SU-DHL-6 (cell line): ENCODE data around the gene TMSB15C.
"Not testable (repeated sequence)": the region's sequence is repeated elsewhere in the genome, so short reads cannot be mapped to it uniquely, and the experiment has no call there.

Experiments
- H2AFZ ChIP-seq: fragments of 200-600 bp; sonication (generic); 2 replicates; pipeline ENCODE4 v1.6.1; 2014; ENCODE audit warnings: low read depth, mild to moderate bottlenecking, moderate library complexity, mixed read lengths, antibody characterized with exemption, low read length; ENCODE audit not compliant: severe bottlenecking
- H3F3A ChIP-seq: fragments of 200-600 bp; shearing (Covaris generic); 2 replicates; pipeline ENCODE4 v1.6.0; 2016; ENCODE audit warnings: antibody characterized with exemption, mild to moderate bottlenecking; ENCODE audit not compliant: insufficient read depth
- H3K27ac ChIP-seq: fragments of 200-600 bp; sonication (generic); 2 replicates; pipeline ENCODE4 v1.5.1; 2016; ENCODE audit warnings: low read depth, mild to moderate bottlenecking, low read length, moderate library complexity, mixed read lengths
- H3K27me3 ChIP-seq: fragments of 200-600 bp; sonication (generic), shearing (Covaris generic); 2 replicates; pipeline ENCODE4 v1.6.0; 2014; ENCODE audit warnings: mild to moderate bottlenecking, low read length
- H3K36me3 ChIP-seq: fragments of 200-600 bp; sonication (generic); 2 replicates; pipeline ENCODE4 v1.6.1; 2014; ENCODE audit warnings: mild to moderate bottlenecking, low read length, mixed read lengths
- H3K4me2 ChIP-seq: fragments of 300-600, 200-600 bp; shearing (Covaris generic), sonication (generic); 2 replicates; pipeline ENCODE4 v1.6.0; 2014; ENCODE audit warnings: low read length, low read depth, mild to moderate bottlenecking; ENCODE audit not compliant: poor library complexity, severe bottlenecking
- H3K4me3 ChIP-seq: fragments of 200-600 bp; sonication (generic); 2 replicates; pipeline ENCODE4 v1.5.1; 2014; ENCODE audit warnings: antibody characterized with exemption, low read length, mild to moderate bottlenecking, mixed read lengths; ENCODE audit not compliant: insufficient read depth, poor library complexity, severe bottlenecking
- H3K79me2 ChIP-seq: fragments of 200-600 bp; sonication (generic); 2 replicates; pipeline ENCODE4 v1.6.1; 2014; ENCODE audit warnings: mild to moderate bottlenecking, low read length, moderate library complexity; ENCODE audit not compliant: insufficient read depth
- H3K9ac ChIP-seq: fragments of 200-600 bp; sonication (generic); 2 replicates; pipeline ENCODE4 v1.7.0; 2014; ENCODE audit warnings: mild to moderate bottlenecking, low read length
- H3K9me2 ChIP-seq: fragments of 200-600 bp; sonication (generic); replicated peaks from 2 replicates; pipeline ENCODE4 v1.6.1; 2014; ENCODE audit warnings: low read length; ENCODE audit not compliant: insufficient read depth
- H3K9me3 ChIP-seq: fragments of 200-600 bp; sonication (generic); 2 replicates; pipeline ENCODE4 v1.6.1; 2014; ENCODE audit warnings: low read length, mixed read lengths; ENCODE audit not compliant: insufficient read depth
- H4K20me1 ChIP-seq: fragments of 200-600 bp; sonication (generic); 2 replicates; pipeline ENCODE4 v1.6.1; 2014; ENCODE audit warnings: low read depth, mild to moderate bottlenecking, antibody characterized with exemption, low read length, moderate library complexity, mixed read lengths
- EZH2phosphoT487 ChIP-seq: fragments of 200-600 bp; sonication (generic), shearing (Covaris generic); conservative IDR thresholded peaks from 2 replicates; pipeline ENCODE4 v1.6.1; 2018; ENCODE audit warnings: mild to moderate bottlenecking, antibody characterized with exemption, low read length, moderate library complexity, mixed read lengths
- TF ChIP-seq, protein P1 (sequence below): fragments of 200-600 bp; sonication (generic); IDR thresholded peaks from one replicate; pipeline ENCODE4 v1.5.1; 2017; ENCODE audit warnings: antibody characterized with exemption, mild to moderate bottlenecking, low read length, moderate library complexity; ENCODE audit not compliant: insufficient read depth, poor library complexity, severe bottlenecking

TMSB15C gene

DNA sequence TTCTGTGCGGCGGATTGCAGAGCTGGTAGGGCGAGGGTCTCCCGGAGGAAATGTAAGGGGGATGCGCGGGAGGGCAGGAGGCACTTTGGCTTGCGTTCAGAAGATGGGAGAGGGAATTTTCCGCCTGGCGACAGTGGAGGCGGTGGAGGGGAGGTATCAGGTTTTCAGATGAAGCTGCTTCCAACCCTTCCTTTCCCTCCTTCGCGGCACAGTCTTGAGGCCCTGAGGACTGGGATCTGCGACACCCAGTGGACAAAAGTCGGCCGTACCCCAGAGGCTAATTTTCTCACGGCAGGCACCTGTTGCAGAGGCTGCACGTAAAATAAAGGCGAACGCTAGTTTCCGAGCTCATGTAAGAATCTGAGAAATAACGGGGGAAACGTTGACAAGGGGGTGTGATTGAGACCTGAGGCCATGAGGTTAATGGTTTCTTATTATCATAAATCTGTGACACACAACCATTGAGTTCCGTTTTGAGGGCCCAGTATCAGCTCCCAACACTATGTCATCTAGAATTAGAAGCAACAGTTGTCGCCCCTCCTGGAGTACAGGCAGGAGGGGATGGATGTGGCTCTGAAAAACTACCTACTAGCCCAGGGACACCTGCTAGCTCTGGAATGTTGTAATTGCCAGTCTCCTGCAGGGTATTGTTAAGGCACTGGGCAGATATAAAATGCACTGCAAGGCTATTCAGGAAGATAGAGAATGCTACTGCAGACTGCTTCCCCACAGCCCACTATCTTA is 37.4 kb upstream of the TMSB15C start:
- Histone ChIP-seq H3K27me3 (no peaks in the 10 kb centered on the region), H3F3A (no peaks in the 10 kb centered on the region), H3K79me2 (no peaks in the 10 kb centered on the region), H3K4me2 (peak overlapping the region; percentile 75), H3K9me2 (no peaks in the 10 kb centered on the region), H3K9me3 (no peaks in the 10 kb centered on the region), H3K4me3 (peak overlapping the region; percentile 61), H3K36me3 (no peaks in the 10 kb centered on the region), H3K27ac (no peak overlapping the region), H3K9ac (peak overlapping the region; percentile 64), H4K20me1 (no peaks in the 10 kb centered on the region), H2AFZ (peak overlapping the region; percentile 89)
- TF ChIP-seq EZH2phosphoT487: no peak
- TF ChIP-seq, protein P1, sequence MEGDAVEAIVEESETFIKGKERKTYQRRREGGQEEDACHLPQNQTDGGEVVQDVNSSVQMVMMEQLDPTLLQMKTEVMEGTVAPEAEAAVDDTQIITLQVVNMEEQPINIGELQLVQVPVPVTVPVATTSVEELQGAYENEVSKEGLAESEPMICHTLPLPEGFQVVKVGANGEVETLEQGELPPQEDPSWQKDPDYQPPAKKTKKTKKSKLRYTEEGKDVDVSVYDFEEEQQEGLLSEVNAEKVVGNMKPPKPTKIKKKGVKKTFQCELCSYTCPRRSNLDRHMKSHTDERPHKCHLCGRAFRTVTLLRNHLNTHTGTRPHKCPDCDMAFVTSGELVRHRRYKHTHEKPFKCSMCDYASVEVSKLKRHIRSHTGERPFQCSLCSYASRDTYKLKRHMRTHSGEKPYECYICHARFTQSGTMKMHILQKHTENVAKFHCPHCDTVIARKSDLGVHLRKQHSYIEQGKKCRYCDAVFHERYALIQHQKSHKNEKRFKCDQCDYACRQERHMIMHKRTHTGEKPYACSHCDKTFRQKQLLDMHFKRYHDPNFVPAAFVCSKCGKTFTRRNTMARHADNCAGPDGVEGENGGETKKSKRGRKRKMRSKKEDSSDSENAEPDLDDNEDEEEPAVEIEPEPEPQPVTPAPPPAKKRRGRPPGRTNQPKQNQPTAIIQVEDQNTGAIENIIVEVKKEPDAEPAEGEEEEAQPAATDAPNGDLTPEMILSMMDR: peak; percentile 31

GRCh38 chrX:104112326-104112951 is 36.4 kb upstream of the TMSB15C start, which contains the start of gene ZCCHC18:
ZCCHC18 (plus strand) TSS chrX:104112523; CDS start chrX:104114112, 1,589 bp downstream.
- Histone ChIP-seq H3K9ac (peak within 1 kb of the TSS; percentile 64), H3K27ac (peak within 1 kb of the TSS; percentile 61), H2AFZ (peak within 1 kb of the TSS; percentile 89)

GRCh38 chrX:104110491-104111240 is 34.6 kb upstream of the TMSB15C start:
- H3K27ac ChIP-seq, H3K79me2 ChIP-seq, H3F3A ChIP-seq, H3K9me2 ChIP-seq, H4K20me1 ChIP-seq, H3K27me3 ChIP-seq, H3K9me3 ChIP-seq, H2AFZ ChIP-seq, H3K4me3 ChIP-seq, H3K36me3 ChIP-seq, H3K9ac ChIP-seq: not testable (repeated sequence)
- H3K4me2 ChIP-seq: peak overlapping the region; percentile 75

More at GRCh38 chrX:104112326-104112951, 36.4 kb upstream of the TMSB15C start, which contains the start of gene ZCCHC18:
- no peaks in the 10 kb centered on the region for H3K36me3 ChIP-seq
- no peaks in the 10 kb centered on the region for H3K9me2 ChIP-seq
- no peaks in the 10 kb centered on the region for H3K79me2 ChIP-seq
- peak within 1 kb of the TSS; percentile 61 for H3K4me3 ChIP-seq
- no peaks in the 10 kb centered on the region for H4K20me1 ChIP-seq
- H3K4me2 ChIP-seq: peak within 1 kb of the TSS; percentile 75
- H3K27me3 ChIP-seq: no peaks in the 10 kb centered on the region
- H3F3A ChIP-seq: no peaks in the 10 kb centered on the region
- TF ChIP-seq, protein P1: no peak
- TF ChIP-seq EZH2phosphoT487: no peak
- no peaks in the 10 kb centered on the region for H3K9me3 ChIP-seq
